OCI-LY3 (cell line): ENCODE data around the gene BCL2L12.

ENCODE experiments used
- EZH2phosphoT487 ChIP-seq: fragments of 200-600 bp; shearing (Covaris generic); IDR thresholded peaks from 2 replicates; pipeline ENCODE4 v1.6.1; 2018; ENCODE audit warnings: antibody characterized with exemption, mixed run types, low read depth
- TF ChIP-seq, protein P1 (sequence below): fragments of 200-600, 300-600 bp; sonication (generic); IDR thresholded peaks from 2 replicates; pipeline ENCODE4 v1.5.1; 2014; ENCODE audit warnings: antibody characterized with exemption, low read length, low read depth

DNA sequence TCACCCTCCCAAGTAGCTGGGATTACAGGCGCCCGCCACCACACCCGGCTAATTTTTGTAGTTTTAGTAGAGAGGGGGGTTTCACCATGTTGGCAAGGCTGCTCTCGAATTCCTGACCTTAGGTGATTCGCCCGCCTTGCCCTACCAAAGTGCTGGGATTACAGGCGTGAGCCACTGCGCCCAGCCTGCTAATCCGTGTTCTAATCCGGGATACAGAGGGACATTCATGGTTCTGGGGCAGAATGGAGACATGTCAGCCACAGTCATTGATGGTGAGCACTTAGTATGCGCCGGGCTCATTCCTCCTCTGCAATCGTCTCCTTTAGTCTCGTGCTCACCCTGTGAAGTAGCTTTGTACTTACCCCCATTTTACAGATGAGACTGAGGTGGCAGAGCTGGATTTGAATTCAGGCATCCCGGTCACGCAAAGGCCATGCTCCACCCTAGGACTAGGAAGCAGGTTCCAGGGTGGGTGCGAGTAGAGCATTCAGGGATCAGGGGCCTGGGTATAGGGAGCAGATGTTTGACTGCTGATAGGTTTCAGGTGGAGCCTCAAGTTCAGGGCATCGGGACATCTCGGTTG lies 34.0 kb upstream of the BCL2L12 start:
- TF ChIP-seq, protein P1, sequence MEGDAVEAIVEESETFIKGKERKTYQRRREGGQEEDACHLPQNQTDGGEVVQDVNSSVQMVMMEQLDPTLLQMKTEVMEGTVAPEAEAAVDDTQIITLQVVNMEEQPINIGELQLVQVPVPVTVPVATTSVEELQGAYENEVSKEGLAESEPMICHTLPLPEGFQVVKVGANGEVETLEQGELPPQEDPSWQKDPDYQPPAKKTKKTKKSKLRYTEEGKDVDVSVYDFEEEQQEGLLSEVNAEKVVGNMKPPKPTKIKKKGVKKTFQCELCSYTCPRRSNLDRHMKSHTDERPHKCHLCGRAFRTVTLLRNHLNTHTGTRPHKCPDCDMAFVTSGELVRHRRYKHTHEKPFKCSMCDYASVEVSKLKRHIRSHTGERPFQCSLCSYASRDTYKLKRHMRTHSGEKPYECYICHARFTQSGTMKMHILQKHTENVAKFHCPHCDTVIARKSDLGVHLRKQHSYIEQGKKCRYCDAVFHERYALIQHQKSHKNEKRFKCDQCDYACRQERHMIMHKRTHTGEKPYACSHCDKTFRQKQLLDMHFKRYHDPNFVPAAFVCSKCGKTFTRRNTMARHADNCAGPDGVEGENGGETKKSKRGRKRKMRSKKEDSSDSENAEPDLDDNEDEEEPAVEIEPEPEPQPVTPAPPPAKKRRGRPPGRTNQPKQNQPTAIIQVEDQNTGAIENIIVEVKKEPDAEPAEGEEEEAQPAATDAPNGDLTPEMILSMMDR = no peak
- no peak for TF ChIP-seq EZH2phosphoT487
